H9 (cell line): ENCODE measurements around the gene EP300. TPM values are rescaled to one million over a fixed set of nuclear protein-coding genes. Genes with fewer than 3 reads are reported as not detected.
A peak's percentile ranks its signal among the peaks of the same experiment; 100 is the strongest.

Source experiments
- DNase-seq: peaks from one replicate; pipeline ENCODE4 v3.0.0-alpha.2; 2017
- H2AFZ ChIP-seq: one replicate; pipeline ENCODE4 v1.6.1; 2013; ENCODE audit warnings: mild to moderate bottlenecking, low read length, control low read depth, moderate library complexity
- H2AK5ac ChIP-seq: 2 replicates; pipeline ENCODE4 v1.6.1; 2013; ENCODE audit warnings: low read length, control low read depth, mixed read lengths; ENCODE audit not compliant: insufficient read length
- H2BK120ac ChIP-seq: one replicate; pipeline ENCODE4 v1.6.1; 2013; ENCODE audit warnings: low read depth, mild to moderate bottlenecking, low read length, control low read depth, inconsistent platforms; ENCODE audit not compliant: poor library complexity, severe bottlenecking
- H2BK12ac ChIP-seq: 2 replicates; pipeline ENCODE4 v1.6.1; 2013; ENCODE audit warnings: low read length, control low read depth, mixed read lengths, low read depth; ENCODE audit not compliant: insufficient read length
- H2BK15ac ChIP-seq: 2 replicates; pipeline ENCODE4 v1.6.1; 2013; ENCODE audit warnings: low read depth, low read length, control low read depth
- H2BK20ac ChIP-seq: one replicate; pipeline ENCODE4 v1.6.1; 2013; ENCODE audit warnings: low read depth, mild to moderate bottlenecking, low read length, control low read depth, inconsistent platforms; ENCODE audit not compliant: poor library complexity, severe bottlenecking
- H2BK5ac ChIP-seq: 2 replicates; pipeline ENCODE4 v1.6.1; 2013; ENCODE audit warnings: low read length, control low read depth, mixed read lengths; ENCODE audit not compliant: insufficient read length
- H3K14ac ChIP-seq: 2 replicates; pipeline ENCODE4 v1.6.1; 2013; ENCODE audit warnings: low read length, control low read depth; ENCODE audit not compliant: insufficient read depth
- H3K18ac ChIP-seq: 2 replicates; pipeline ENCODE4 v1.6.1; 2013; ENCODE audit warnings: low read depth, mild to moderate bottlenecking, mixed read lengths, low read length, control low read depth; ENCODE audit not compliant: insufficient read length
- H3K23ac ChIP-seq: 2 replicates; pipeline ENCODE4 v1.6.1; 2013; ENCODE audit warnings: low read length, control low read depth, mixed read lengths, low read depth; ENCODE audit not compliant: insufficient read length
- H3K23me2 ChIP-seq: 2 replicates; pipeline ENCODE4 v1.6.1; 2013; ENCODE audit warnings: low read depth, mild to moderate bottlenecking, mixed read lengths, low read length, control low read depth; ENCODE audit not compliant: insufficient read length, poor library complexity, severe bottlenecking
- H3K27ac ChIP-seq: 2 replicates; pipeline ENCODE4 v1.5.1; 2013; ENCODE audit warnings: low read length, control low read depth, mixed read lengths, low read depth; ENCODE audit not compliant: insufficient read length
- H3K27me3 ChIP-seq: 2 replicates; pipeline ENCODE4 v1.6.1; 2013; ENCODE audit warnings: low read length, control low read depth, inconsistent platforms; ENCODE audit not compliant: insufficient read depth
- H3K4ac ChIP-seq: 2 replicates; pipeline ENCODE4 v1.6.1; 2013; ENCODE audit warnings: low read depth, mild to moderate bottlenecking, control low read depth, inconsistent platforms, low read length, moderate library complexity
- H3K4me1 ChIP-seq: 2 replicates; pipeline ENCODE4 v1.6.1; 2013; ENCODE audit warnings: low read length, control low read depth, inconsistent platforms; ENCODE audit not compliant: insufficient read depth
- H3K4me2 ChIP-seq: 2 replicates; pipeline ENCODE4 v1.6.1; 2013; ENCODE audit warnings: low read length, control low read depth, mixed read lengths; ENCODE audit not compliant: insufficient read length, insufficient read depth
- H3K56ac ChIP-seq: 2 replicates; pipeline ENCODE4 v1.6.1; 2013; ENCODE audit warnings: low read depth, mild to moderate bottlenecking, mixed read lengths, low read length, control low read depth; ENCODE audit not compliant: insufficient read length
- H3K79me1 ChIP-seq: 2 replicates; pipeline ENCODE4 v1.6.1; 2013; ENCODE audit warnings: low read depth, mild to moderate bottlenecking, moderate library complexity, low read length, control low read depth, inconsistent platforms; ENCODE audit not compliant: insufficient read depth, poor library complexity, severe bottlenecking
- H3K79me2 ChIP-seq: 2 replicates; pipeline ENCODE4 v1.6.1; 2013; ENCODE audit warnings: low read length, control low read depth, inconsistent platforms; ENCODE audit not compliant: insufficient read depth
- H3K9ac ChIP-seq: 2 replicates; pipeline ENCODE4 v1.6.1; 2013; ENCODE audit warnings: low read length, control low read depth, mixed read lengths; ENCODE audit not compliant: insufficient read length; ENCODE audit errors: extremely low read depth
- H3K9me3 ChIP-seq: one replicate; pipeline ENCODE4 v1.6.1; 2013; ENCODE audit warnings: low read depth, low read length, inconsistent platforms; ENCODE audit not compliant: control insufficient read depth
- H3T11ph ChIP-seq: one replicate; pipeline ENCODE4 v1.6.1; 2013; ENCODE audit warnings: mild to moderate bottlenecking, low read length, control low read depth, inconsistent platforms
- H4K20me1 ChIP-seq: one replicate; pipeline ENCODE4 v1.6.1; 2013; ENCODE audit not compliant: control insufficient read depth, insufficient read length, insufficient read depth
- H4K5ac ChIP-seq: 2 replicates; pipeline ENCODE4 v1.6.1; 2013; ENCODE audit warnings: low read depth, mild to moderate bottlenecking, mixed read lengths, low read length, control low read depth; ENCODE audit not compliant: insufficient read length
- H4K8ac ChIP-seq: replicated peaks from 2 replicates; pipeline ENCODE4 v1.6.1; 2013; ENCODE audit warnings: low read length, control low read depth, mixed read lengths, low read depth; ENCODE audit not compliant: insufficient read length
- H4K91ac ChIP-seq: 2 replicates; pipeline ENCODE4 v1.6.1; 2013; ENCODE audit warnings: low read depth, mild to moderate bottlenecking, moderate library complexity, mixed read lengths, low read length, control low read depth; ENCODE audit not compliant: insufficient read length
- H3K27ac Mint-ChIP-seq, 3 experiments: 2 replicates in 2 of 3; 3 replicates in 1 of 3; pipeline ENCODE4 v1.8.0; 2020 to 2021; ENCODE audit warnings: mixed read lengths in 3 of 3, mild to moderate bottlenecking in 1 of 3, moderate library complexity in 1 of 3
- H3K27me3 Mint-ChIP-seq: 2 replicates; pipeline ENCODE4 v1.8.0; 2021; ENCODE audit warnings: low read depth, mild to moderate bottlenecking, moderate library complexity, mixed read lengths
- H3K36me3 Mint-ChIP-seq, 3 experiments: 2 replicates in 2 of 3; 3 replicates in 1 of 3; pipeline ENCODE4 v1.8.0; 2020 to 2021; ENCODE audit warnings: low read depth in 3 of 3, mixed read lengths in 3 of 3; ENCODE audit not compliant: insufficient read depth in 1 of 3
- H3K4me1 Mint-ChIP-seq, 2 experiments: 2 replicates each; pipeline ENCODE4 v1.8.0; 2020; ENCODE audit warnings: mixed read lengths in 2 of 2
- H3K4me3 Mint-ChIP-seq, 2 experiments: 2 replicates in 1 of 2; 3 replicates in 1 of 2; pipeline ENCODE4 v1.8.0; 2020 to 2021; ENCODE audit warnings: mild to moderate bottlenecking in 2 of 2, mixed read lengths in 2 of 2, moderate library complexity in 1 of 2
- H3K9me3 Mint-ChIP-seq, 2 experiments: 2 replicates in 1 of 2; 3 replicates in 1 of 2; pipeline ENCODE4 v1.8.0; 2020; ENCODE audit warnings: mild to moderate bottlenecking in 2 of 2, mixed read lengths in 2 of 2, moderate library complexity in 1 of 2
- WGBS: extraction: QIAGEN DNeasy Blood & Tissue Kit; methylation state at CpG from one replicate; pipeline ENCODE4 v1.1.7; 2013; ENCODE audit warnings: missing lambda C conversion rate, low lambda C conversion rate, mixed read lengths; ENCODE audit not compliant: insufficient read length; ENCODE audit errors: extremely low coverage; 5-methylcytosine and 5-hydroxymethylcytosine counted together
- total RNA-seq: library from RNA; stranded (reverse); gene quantifications from 2 replicates; pipeline ENCODE4 v1.2.1, GENCODE V29; 2021
- TF ChIP-seq, protein P1 (sequence below): fragments of 200-600 bp; sonication (generic); conservative IDR thresholded peaks from 3 replicates; pipeline ENCODE4 v1.8.0; 2021; ENCODE audit warnings: antibody characterized with exemption, mild to moderate bottlenecking

The EP300 gene
- total RNA-seq, 1 experiment from 2014 or later = 136 TPM

DNA sequence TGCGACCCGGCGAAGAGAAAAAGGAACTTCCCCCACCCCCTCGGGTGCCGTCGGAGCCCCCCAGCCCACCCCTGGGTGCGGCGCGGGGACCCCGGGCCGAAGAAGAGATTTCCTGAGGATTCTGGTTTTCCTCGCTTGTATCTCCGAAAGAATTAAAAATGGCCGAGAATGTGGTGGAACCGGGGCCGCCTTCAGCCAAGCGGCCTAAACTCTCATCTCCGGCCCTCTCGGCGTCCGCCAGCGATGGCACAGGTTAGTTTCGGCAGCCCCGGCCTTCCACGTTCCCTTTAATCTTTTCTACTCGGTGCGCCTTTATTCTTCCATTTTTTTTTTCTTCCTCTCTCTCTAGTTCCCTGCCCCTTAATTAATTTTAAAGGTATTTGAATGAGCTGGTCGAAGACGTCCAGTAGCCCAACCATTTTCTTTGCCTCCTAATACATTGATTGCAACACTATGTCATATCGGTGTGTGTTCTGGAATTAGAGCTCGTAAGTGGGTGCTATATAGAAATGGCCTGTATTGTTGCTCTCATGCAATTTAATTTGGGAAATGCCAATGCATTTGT lies 537 bp downstream of the EP300 start:
- Histone ChIP-seq H3K79me1 (no peaks in the 10 kb centered on the region), H3K9me3 (no peaks in the 10 kb centered on the region), H2BK20ac (no peak overlapping the region), H4K8ac (no peak overlapping the region), H3K23ac (no peak overlapping the region), H3K79me2 (peaks cover 52% of the 10 kb centered on the region), H3K56ac (no peak overlapping the region), H3K4ac (no peak overlapping the region), H3K9ac (peak overlapping the region; percentile 89), H3K27me3 (no peaks in the 10 kb centered on the region), H2BK15ac (no peak overlapping the region), H3K18ac (no peak overlapping the region), H3K27ac (no peak overlapping the region), H4K91ac (no peak overlapping the region), H3T11ph (no peak overlapping the region), H2AK5ac (no peak overlapping the region), H2AFZ (no peak overlapping the region), H4K20me1 (no peaks in the 10 kb centered on the region), H2BK5ac (peak overlapping the region; percentile 38), H2BK12ac (no peak overlapping the region), H2BK120ac (no peak overlapping the region), H4K5ac (no peak overlapping the region), H3K4me1 (no peaks in the 10 kb centered on the region; the same call in 1 of the 2 replicates), H3K14ac (peak overlapping the region; percentile 99), H3K4me2 (peak overlapping the region; percentile 93), H3K23me2 (peaks cover 14% of the 10 kb centered on the region)
- TF ChIP-seq, protein P1, sequence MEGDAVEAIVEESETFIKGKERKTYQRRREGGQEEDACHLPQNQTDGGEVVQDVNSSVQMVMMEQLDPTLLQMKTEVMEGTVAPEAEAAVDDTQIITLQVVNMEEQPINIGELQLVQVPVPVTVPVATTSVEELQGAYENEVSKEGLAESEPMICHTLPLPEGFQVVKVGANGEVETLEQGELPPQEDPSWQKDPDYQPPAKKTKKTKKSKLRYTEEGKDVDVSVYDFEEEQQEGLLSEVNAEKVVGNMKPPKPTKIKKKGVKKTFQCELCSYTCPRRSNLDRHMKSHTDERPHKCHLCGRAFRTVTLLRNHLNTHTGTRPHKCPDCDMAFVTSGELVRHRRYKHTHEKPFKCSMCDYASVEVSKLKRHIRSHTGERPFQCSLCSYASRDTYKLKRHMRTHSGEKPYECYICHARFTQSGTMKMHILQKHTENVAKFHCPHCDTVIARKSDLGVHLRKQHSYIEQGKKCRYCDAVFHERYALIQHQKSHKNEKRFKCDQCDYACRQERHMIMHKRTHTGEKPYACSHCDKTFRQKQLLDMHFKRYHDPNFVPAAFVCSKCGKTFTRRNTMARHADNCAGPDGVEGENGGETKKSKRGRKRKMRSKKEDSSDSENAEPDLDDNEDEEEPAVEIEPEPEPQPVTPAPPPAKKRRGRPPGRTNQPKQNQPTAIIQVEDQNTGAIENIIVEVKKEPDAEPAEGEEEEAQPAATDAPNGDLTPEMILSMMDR = no peak
- Mint-ChIP-seq H3K4me1 (peaks cover 37 to 38% of the 10 kb centered on the region in 2 experiments), H3K36me3 (peaks cover 9 to 29% (median 24%) of the 10 kb centered on the region in 3 experiments), H3K4me3 (peak overlapping the region; percentile 96 to 99), H3K27me3 (no peaks in the 10 kb centered on the region), H3K27ac (peak overlapping the region; percentile 95), H3K9me3 (no peaks in the 10 kb centered on the region)
- WGBS = no CpG with 5 or more reads among the region's 31 CpGs
- no peak for DNase-seq
